ENCODE data around the gene DHX32.

DHX32 gene

DNA sequence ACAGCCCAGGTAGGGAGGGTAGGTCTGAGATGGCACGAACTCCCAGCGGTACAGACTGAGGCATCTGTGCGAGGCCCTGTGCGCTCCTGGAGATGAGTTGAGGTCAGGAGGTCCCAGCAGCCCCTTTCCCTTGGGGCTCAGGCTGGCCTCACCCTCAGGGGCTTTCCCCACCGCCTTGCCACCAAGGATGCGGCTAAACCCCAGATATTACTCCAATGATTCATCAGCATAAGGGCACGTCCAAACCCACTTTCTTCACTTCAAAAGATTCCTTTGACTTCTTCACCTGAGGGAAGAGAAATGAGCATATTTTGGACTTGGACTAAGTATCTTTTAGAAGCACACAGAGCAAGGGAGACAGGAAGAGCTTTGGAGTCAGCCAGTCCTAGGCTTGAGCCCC, 78.4 kb downstream of the DHX32 start:
- no peak for DNase-seq (ENCODE audit: low spot score)

DNA sequence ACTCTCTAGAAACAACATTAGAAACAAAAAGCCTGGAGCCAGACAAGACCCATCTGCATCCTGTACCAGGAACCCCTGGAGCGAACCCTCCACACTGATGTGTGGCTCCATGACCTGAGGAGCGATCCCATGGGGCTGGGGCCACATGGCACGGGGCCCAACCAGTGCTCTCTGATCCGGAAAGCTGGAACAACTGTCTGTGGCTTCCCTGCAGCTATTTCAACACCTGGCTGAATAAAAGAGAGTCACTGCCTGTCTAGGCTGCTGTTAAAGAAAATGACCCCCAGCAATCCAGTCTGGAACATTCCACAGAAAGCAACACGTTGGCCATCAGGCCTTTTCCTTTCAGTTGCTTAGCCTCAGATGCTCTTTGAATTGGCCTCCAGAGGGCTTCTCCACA, 79.0 kb downstream of the DHX32 start:
- DNase-seq (ENCODE audit: low spot score) = no peak

DNA sequence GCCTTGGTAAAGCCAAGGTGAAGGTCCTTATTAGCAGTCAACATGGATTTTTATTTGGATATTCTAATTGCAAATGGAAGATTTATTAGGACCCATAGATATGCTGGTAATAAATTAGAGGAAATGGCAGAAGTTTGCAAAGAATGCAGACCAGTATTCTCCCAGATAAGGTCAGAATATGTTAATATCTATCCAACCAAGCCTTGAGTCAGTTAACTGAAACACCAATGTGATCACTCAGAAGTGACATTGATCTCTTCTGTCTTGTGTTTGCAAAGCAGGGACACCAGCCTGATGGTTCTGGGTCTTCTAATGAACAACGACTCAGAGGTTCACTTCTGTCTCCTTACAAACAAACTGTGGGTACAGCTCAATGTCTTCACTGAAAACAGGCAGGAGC, 79.5 kb downstream of the DHX32 start:
- no peak for DNase-seq (ENCODE audit: low spot score)

DNA sequence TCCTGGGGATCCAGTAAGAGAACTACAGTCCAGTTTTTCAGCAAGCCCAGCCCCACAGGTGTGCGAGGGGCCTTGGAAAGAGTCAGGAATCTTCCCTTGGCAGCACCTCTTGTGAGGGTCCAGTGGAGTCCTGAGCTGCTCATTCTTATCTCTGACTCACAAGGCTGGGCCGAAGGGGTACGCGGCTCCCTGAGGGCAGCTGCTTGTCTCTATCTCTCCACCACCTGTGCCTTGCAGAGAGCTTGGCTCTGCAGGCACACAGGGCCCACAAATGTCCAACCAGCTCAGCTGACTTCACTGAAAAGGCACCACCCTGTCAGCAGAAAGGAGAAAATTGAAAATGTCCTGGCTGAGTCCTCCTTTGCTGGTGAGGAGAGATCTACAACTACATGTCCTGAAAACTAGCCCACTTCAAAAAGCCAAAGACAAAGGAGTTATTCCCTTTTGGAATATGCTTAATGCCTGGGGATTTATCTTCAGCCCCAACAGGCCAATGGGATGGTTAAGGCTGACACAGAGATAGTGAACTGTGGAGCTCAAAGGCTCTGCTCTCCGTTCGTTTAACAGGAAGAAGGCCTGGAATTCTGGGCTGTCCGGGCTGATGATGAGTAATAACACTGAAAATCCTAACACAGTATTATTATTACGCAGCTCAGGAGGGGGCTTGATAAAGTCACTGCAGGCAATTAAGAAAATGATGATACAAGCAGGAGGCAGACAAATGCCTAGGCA, 81.5 kb downstream of the DHX32 start:
- no peak for DNase-seq (ENCODE audit: low spot score)

DNA sequence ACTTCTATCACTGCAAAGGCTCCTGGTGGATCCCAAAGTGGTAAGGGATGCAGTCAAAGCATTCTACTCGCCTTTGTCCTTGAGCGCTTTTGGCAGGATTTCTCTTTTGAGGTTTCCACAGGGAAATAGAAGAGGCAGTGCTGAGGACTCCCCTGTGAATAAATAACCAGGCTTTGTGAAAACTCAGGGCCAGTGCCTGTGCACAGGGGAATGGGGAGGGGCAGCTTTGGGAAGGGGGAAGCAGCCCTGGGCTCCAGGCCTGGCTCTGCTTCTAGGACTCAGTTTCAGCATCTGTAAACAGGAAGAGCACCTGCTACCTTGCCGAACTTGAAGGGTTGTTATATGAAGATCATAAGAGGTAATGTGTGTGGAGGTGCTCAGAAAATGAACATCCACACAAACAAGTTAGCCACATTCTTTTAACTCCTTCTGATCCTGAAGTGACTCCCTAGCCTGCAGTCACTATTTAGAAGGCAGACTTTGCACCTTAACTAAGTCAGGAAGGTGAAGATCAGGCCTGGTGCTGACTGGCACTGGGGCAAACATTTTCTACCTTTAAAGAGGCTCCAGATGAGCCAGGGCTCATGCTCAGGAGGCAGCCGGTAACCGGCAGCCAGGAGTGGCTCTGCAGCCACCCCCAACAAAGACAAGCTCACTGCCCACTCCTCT, 83.0 kb downstream of the DHX32 start:
- no peak for DNase-seq (ENCODE audit: low spot score)

DNA sequence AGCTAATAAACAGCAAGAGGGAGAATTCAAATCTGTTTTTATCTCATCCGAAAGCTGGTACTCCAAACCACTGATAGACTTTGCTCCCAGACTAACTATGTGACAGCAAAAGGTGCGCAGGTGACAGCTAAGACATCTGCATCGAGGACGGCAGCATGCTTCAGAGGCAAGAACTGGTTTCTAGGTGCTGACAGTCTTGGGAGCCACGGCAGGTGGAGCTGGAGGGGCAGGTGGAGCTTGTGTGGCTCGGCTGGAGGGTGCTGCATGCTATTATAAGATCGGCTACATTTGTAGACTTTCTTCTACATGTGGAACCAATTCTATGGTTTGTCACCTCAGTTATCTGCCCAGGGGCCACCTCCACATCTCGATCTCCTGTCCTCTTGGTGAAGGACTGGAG, 83.7 kb downstream of the DHX32 start:
- DNase-seq (ENCODE audit: low spot score) = no peak

DNA sequence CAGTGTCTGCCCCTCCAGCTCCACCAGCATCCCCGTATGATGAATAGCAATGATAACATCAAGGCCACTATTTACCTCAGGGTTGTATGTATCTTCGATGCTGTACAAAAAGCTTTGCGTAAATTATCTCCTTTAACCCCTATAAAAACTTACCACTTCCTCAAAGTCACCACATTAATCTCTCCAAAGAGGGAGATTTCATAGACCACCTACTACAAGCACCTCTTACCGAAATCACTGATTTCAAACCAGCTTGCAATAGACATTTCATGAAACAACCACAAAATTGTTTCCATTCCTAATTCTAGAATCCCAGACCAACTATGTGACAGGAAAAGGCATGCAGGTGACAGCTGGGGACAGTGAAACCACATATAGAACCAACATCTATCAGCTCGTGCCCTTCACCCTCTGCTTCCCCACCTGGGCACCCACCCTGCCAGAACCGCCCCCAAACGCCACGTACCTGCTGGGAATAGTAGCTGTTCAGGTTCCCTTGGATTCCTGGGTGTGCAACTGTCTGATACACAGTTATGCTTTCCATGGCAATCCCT, 85.4 kb downstream of the DHX32 start:
- DNase-seq (ENCODE audit: low spot score) = no peak

DNA sequence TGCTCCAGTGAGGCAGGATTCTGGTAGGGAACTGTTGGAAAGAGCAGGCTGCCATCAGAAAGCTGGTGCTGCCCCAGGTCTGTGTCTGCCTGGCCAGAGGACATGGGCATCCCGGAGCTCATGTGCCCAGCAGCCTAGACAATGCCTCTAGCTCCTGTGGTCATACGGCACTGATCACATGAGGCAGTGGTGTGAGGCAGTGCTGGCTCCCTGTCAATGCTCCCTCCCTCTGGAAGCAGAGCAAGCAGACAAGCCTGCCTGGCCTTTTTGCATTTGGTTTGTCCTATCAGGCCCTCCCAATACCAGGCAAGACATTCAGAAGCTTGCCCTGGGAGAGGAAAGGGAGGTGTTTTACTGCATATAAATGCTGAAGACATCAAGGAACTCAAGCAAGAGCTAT, 86.0 kb downstream of the DHX32 start:
- DNase-seq (ENCODE audit: low spot score) = peak; percentile 88

DNA sequence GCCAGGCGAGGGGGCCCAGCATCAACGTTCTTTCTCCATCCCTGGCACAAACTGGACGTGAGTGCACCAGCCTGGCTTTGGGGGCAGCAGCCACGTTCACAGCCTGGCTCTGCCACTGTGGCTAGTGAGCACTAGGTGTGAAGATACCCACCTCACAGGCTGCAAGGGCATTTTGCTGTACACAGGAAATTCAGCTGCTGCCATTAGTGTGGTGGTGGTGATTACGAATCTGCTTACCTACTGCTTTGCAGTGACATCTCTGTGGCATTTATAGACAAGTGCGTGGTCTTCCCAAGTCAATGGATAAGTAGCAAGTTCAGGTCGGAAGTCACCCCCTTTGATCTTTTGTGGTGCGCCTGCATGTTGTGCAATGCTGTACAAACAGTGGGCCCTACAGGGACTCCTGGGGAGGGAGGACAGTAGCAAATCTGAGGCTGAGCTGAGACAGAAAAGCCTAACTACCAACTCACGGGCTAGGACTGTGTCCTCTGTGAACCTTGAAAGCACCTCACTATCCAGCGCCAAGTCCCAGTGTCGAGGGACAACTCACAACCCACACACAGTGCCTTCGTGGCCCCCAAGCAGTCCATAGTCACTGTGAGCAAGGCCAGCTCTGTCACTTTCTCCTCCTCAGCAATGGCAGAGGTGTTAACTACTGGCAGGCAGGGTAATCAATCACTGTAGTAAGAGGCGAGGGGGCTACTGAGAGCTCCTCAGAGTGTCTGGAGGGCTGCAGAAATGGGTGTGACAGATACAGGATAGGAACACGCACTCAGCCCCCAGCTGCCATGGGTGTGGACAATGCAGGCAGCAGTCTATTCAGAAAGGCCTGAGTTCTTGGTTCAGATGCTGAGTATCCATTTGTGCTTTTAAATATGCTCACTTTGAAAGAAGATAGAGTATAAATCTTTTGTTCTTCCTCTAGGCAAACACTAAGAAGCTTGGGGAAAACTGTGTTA, 88.5 kb downstream of the DHX32 start:
- DNase-seq (ENCODE audit: low spot score) = no peak

DNA sequence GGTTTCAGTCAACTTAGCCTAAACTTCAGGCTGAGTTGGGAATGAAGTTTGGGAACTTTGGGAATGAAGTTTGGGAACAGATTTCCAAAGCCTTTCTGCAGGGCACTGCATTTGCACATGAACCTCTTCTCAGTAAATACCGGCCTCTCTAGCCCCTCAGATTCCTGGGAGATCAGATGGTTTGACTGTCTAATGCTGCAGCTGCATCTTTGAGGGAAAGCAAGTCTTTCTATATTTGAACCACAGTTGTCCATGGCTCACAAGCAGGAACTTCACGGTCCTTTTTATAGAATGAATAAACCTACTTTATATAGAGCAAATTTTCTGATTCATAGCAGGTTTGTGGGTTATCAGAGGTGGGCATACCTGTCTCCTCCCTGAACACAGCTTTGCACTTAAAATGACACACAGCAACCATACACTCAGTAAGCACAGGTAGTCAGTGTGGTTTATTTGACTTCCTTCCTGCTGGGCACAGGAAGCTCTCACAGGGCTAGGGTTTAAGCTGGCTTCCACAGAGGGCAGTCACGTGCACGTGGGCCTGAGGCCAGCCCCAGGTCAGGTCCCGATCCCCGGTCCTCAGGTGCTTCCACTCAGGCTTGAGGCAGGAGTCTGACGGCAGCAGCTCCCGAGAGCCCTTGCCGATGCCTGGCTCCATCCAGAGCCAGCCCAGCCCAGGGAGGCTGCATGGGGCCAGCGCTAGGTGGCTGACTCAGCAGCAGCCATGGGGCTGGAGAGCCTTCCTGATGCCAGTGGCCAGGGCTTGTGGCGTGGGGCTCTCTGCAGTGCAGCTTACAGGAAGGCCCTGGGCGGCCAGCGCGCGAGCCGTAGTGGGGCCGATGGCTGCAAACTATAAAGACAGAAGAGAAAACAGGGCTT, 92.7 kb downstream of the DHX32 start:
- no peak for DNase-seq (ENCODE audit: low spot score)
